Karpas-422 (cell line): ENCODE results near the gene PEX19. TPM values are rescaled to one million over a fixed set of nuclear protein-coding genes. Genes with fewer than 3 reads are reported as not detected.
A peak's percentile ranks its signal among the peaks of the same experiment; 100 is the strongest.

Experiments
- DNase-seq: peaks from one replicate; pipeline ENCODE4 v3.0.0-alpha.2; 2015
- H2AFZ ChIP-seq: fragments of 200-600 bp; sonication (generic); 2 replicates; pipeline ENCODE4 v1.6.1; 2014; ENCODE audit warnings: antibody characterized with exemption, low read length, mixed read lengths
- H3K27ac ChIP-seq: fragments of 200-600 bp; sonication (generic); 2 replicates; pipeline ENCODE4 v1.5.1; 2014; ENCODE audit warnings: mild to moderate bottlenecking, low read length, moderate library complexity
- H3K27me3 ChIP-seq: fragments of 200-600 bp; sonication (generic); 2 replicates; pipeline ENCODE4 v1.6.1; 2014; ENCODE audit warnings: low read length, mixed read lengths
- H3K36me3 ChIP-seq: fragments of 200-600 bp; sonication (generic); 2 replicates; pipeline ENCODE4 v1.6.1; 2014; ENCODE audit warnings: low read length, mixed read lengths; ENCODE audit not compliant: insufficient read depth
- H3K4me1 ChIP-seq: fragments of 200-600 bp; sonication (generic); 2 replicates; pipeline ENCODE4 v1.6.1; 2014; ENCODE audit warnings: mild to moderate bottlenecking, low read length, mixed read lengths
- H3K4me2 ChIP-seq: fragments of 200-600 bp; sonication (generic); 2 replicates; pipeline ENCODE4 v1.6.1; 2014; ENCODE audit warnings: low read length, low read depth, mild to moderate bottlenecking; ENCODE audit not compliant: poor library complexity, severe bottlenecking
- H3K4me3 ChIP-seq: fragments of 200-600 bp; sonication (generic); 2 replicates; pipeline ENCODE4 v1.5.1; 2014; ENCODE audit warnings: mild to moderate bottlenecking, antibody characterized with exemption, low read length, mixed read lengths
- H3K79me2 ChIP-seq: fragments of 200-600 bp; sonication (generic); 2 replicates; pipeline ENCODE4 v1.6.1; 2014; ENCODE audit warnings: mild to moderate bottlenecking, low read length, mixed read lengths
- H3K9ac ChIP-seq: fragments of 200-600 bp; sonication (generic); 2 replicates; pipeline ENCODE4 v1.6.0; 2014; ENCODE audit warnings: low read length
- H3K9me2 ChIP-seq: fragments of 200-600 bp; sonication (generic), shearing (Covaris generic); replicated peaks from 2 replicates; pipeline ENCODE4 v1.6.0; 2014; ENCODE audit warnings: mild to moderate bottlenecking, low read length, moderate library complexity; ENCODE audit not compliant: insufficient read depth
- H3K9me3 ChIP-seq: fragments of 300-700, 200-600 bp; sonication (generic); 2 replicates; pipeline ENCODE4 v1.6.1; 2014; ENCODE audit warnings: low read length, mixed read lengths
- H4K20me1 ChIP-seq: fragments of 200-600 bp; sonication (generic); 2 replicates; pipeline ENCODE4 v1.6.1; 2014; ENCODE audit warnings: mild to moderate bottlenecking, antibody characterized with exemption, low read length, low read depth; ENCODE audit not compliant: insufficient read depth
- total RNA-seq: library from RNA; depleted of rRNA; stranded (reverse); fragments of >200 nt; shearing (Covaris generic); gene quantifications from 2 replicates; pipeline ENCODE4 v1.2.3, GENCODE V29; 2014; ENCODE audit warnings: low replicate concordance

The PEX19 gene
- total RNA-seq, 1 experiment from 2014 or later, result 29.3 TPM

GRCh38 chr1:160267284-160267991 is 17.5 kb downstream of the PEX19 start:
- Histone ChIP-seq H3K79me2 (no peaks in the 10 kb centered on the region), H3K27me3 (no peaks in the 10 kb centered on the region), H3K36me3 (no peaks in the 10 kb centered on the region), H3K4me3 (no peak overlapping the region), H3K4me1 (peaks cover 6% of the 10 kb centered on the region), H3K27ac (no peak overlapping the region), H3K9me2 (no peaks in the 10 kb centered on the region), H3K4me2 (no peak overlapping the region), H3K9ac (no peak overlapping the region), H4K20me1 (no peaks in the 10 kb centered on the region), H3K9me3 (no peaks in the 10 kb centered on the region), H2AFZ (no peak overlapping the region)
- no peak for DNase-seq

DNA sequence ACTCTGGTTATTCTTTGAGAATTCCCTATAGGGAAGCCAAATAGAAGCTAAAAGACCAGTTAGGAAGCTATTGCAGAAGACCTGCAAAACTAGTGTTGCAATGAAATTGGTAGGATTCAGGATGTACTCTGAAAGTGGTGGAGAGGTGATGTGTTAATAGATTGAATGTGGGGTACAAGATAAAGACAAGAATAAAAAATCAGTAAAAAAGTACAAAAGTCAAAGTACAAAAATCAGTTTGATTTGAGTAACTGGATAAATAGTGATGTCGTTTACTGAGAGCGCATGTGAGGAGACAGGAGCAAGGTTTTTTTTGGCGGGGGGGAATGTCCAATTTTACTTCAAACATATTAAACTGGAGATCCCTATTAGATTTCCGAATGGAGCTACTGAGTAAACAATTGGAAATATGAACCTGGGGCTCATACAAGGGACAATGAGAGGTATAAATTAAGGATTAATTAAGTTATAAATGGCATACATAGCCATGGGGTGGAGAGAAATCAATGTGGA is 20.1 kb downstream of the PEX19 start:
- no peak overlapping the region for H3K4me3 ChIP-seq
- H3K4me1 ChIP-seq, result peaks cover 20% of the 10 kb centered on the region
- no peaks in the 10 kb centered on the region for H3K9me2 ChIP-seq
- H3K79me2 ChIP-seq, result peaks cover 24% of the 10 kb centered on the region
- no peak overlapping the region for H3K9ac ChIP-seq
- no peaks in the 10 kb centered on the region for H4K20me1 ChIP-seq
- H3K9me3 ChIP-seq, result no peaks in the 10 kb centered on the region
- DNase-seq, result no peak
- H3K27ac ChIP-seq, result no peak overlapping the region
- no peak overlapping the region for H3K4me2 ChIP-seq
- H3K36me3 ChIP-seq, result no peaks in the 10 kb centered on the region
- H3K27me3 ChIP-seq, result no peaks in the 10 kb centered on the region
- no peak overlapping the region for H2AFZ ChIP-seq

DNA sequence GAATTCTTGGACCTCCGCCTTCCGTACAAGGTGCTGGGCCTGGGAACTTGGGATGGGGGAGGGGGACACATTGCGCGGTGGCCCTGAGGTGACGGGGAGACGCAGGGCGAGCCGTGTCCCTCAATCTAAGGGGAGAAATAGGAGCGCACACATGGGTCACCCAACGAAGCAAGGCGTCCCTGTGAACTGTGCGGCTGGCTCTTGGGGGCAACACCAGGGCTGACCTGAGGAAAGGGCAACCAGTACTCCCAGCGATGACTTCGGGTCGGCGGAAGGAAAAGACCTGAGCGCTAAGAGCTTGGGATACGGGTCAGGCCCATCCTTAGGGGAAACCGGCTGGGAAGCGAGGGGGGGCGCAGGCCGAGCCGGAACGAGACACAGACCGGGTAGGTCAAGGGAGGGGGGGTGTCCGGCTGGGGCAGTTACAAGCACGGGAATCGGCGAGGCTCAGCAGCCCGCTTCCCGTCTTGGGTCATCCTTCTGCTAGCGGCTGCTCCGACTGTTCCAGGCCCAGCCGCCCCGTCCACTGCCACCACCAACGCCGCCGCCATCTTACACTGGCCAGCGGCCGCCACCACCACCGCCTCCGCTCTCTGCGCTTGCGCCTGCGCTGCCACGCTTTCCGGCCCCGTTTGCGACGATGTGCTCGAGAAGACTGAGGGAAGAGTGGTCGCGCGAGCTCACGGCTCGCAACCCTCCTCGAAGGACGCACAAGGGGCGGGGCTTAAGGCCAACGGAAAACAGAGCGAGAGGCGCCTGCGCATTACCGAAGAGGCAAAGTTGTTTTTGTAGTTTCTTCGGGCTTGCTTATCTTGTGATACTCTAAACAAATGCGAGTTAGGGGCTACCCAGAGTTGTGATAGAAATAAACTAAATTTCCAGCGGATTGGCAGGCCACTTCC is 22.8 kb downstream of the PEX19 start, which contains the start of gene DCAF8:
DCAF8 (minus strand) TSS at position 657 of the 902 bp plus-strand sequence. CDS start 18,541 bp downstream, outside the sequence.
- no peaks in the 10 kb centered on the region for H4K20me1 ChIP-seq
- peak within 1 kb of the TSS; percentile 81 for H3K4me3 ChIP-seq
- H3K9me3 ChIP-seq, result no peaks in the 10 kb centered on the region
- peaks cover 30% of the 10 kb centered on the region for H3K4me1 ChIP-seq
- DNase-seq, result peak; percentile 99
- no peaks in the 10 kb centered on the region for H3K9me2 ChIP-seq
- peaks cover 51% of the 10 kb centered on the region for H3K79me2 ChIP-seq
- H2AFZ ChIP-seq, result peak within 1 kb of the TSS; percentile 94
- H3K4me2 ChIP-seq, result peak within 1 kb of the TSS; percentile 85
- peak within 1 kb of the TSS; percentile 97 for H3K9ac ChIP-seq
- H3K36me3 ChIP-seq, result no peaks in the 10 kb centered on the region
- H3K27me3 ChIP-seq, result no peaks in the 10 kb centered on the region
- H3K27ac ChIP-seq, result peak within 1 kb of the TSS; percentile 74

DNA sequence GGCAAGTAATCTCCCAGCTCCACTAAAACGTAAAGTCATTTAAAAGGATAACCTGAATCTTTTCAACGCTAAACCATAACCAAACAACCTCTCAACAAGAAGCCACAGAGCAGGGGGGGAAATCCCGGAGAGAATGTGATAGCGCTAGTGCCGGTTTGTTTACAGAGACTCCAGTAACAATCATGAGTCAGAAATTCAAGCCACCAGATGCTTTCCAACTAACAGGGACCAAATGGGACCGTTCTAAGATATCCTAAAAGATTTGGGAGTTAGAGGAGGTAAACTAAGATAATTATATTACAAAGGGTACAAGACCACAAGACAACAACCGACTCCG is 23.4 kb downstream of the PEX19 start:
- H3K4me2 ChIP-seq, result peak overlapping the region; percentile 85
- H3K4me3 ChIP-seq, result peak overlapping the region; percentile 81
- DNase-seq, result no peak
- H2AFZ ChIP-seq, result no peak overlapping the region
- no peaks in the 10 kb centered on the region for H3K9me3 ChIP-seq
- H3K79me2 ChIP-seq, result peaks cover 57% of the 10 kb centered on the region
- H4K20me1 ChIP-seq, result no peaks in the 10 kb centered on the region
- no peaks in the 10 kb centered on the region for H3K9me2 ChIP-seq
- H3K27ac ChIP-seq, result peak overlapping the region; percentile 56; the same call in 1 of the 2 replicates
- peaks cover 30% of the 10 kb centered on the region for H3K4me1 ChIP-seq
- no peaks in the 10 kb centered on the region for H3K36me3 ChIP-seq
- H3K9ac ChIP-seq, result peak overlapping the region; percentile 97
- H3K27me3 ChIP-seq, result no peaks in the 10 kb centered on the region

- Histone ChIP-seq H3K79me2 (peaks cover 65% of the 10 kb centered on the region), H2AFZ (no peak overlapping the region), H3K27me3 (no peaks in the 10 kb centered on the region), H3K9me3 (no peaks in the 10 kb centered on the region), H3K4me3 (peak overlapping the region; percentile 81), H3K27ac (peak overlapping the region; percentile 56; the same call in 1 of the 2 replicates), H3K4me2 (peak overlapping the region; percentile 85), H3K4me1 (peaks cover 30% of the 10 kb centered on the region), H3K9me2 (no peaks in the 10 kb centered on the region), H3K9ac (peak overlapping the region; percentile 97), H3K36me3 (no peaks in the 10 kb centered on the region), H4K20me1 (no peaks in the 10 kb centered on the region)
- no peak for DNase-seq
Observed at GRCh38 chr1:160260406-160261382, 24.2 kb downstream of the PEX19 start.

GRCh38 chr1:160258177-160258798 is 26.6 kb downstream of the PEX19 start:
- no peaks in the 10 kb centered on the region for H3K9me3 ChIP-seq
- DNase-seq, result no peak
- H3K27me3 ChIP-seq, result no peaks in the 10 kb centered on the region
- no peak overlapping the region for H2AFZ ChIP-seq
- no peak overlapping the region for H3K27ac ChIP-seq
- no peak overlapping the region for H3K4me3 ChIP-seq
- peaks cover 30% of the 10 kb centered on the region for H3K4me1 ChIP-seq
- H3K4me2 ChIP-seq, result no peak overlapping the region
- H3K79me2 ChIP-seq, result peaks cover 85% of the 10 kb centered on the region
- no peaks in the 10 kb centered on the region for H3K9me2 ChIP-seq
- 0 out of 2 replicates have a peak, but pooled peaks cover 7% of the 10 kb centered on the region for H3K36me3 ChIP-seq
- no peaks in the 10 kb centered on the region for H4K20me1 ChIP-seq
- H3K9ac ChIP-seq, result no peak overlapping the region

DNA sequence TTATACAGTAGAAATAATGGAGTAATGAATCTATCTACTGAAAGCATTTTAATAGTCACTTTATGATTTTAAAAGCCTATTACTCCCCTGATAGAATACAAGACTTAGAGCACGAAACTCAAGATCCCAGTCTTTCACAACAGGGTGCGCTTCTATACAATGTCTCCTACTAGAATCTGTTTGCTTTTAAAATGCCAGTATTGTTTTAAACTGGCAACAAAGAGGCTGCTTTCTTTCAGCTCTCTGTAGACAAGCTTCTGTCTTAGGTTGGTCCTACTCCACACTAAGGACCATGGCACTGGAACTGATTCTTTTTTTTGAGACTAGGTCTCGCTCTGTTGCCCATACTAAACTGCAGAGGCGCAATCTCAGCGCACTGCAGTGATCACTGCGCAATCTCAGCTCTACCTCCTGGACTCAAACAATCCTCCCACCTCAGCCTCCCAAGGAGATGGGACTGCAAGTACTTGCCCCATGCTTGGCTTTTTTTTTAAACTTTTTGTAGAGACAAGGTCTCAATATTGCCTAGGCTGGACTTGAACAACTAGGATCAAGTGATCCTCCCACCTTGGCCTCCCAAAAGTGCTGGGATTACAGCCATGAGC is 27.4 kb downstream of the PEX19 start:
- H2AFZ ChIP-seq, result no peak overlapping the region
- no peaks in the 10 kb centered on the region for H3K9me3 ChIP-seq
- H3K4me1 ChIP-seq, result peaks cover 24% of the 10 kb centered on the region
- H3K27ac ChIP-seq, result no peak overlapping the region
- no peaks in the 10 kb centered on the region for H4K20me1 ChIP-seq
- H3K9me2 ChIP-seq, result no peaks in the 10 kb centered on the region
- H3K9ac ChIP-seq, result no peak overlapping the region; the same call in 1 of the 2 replicates
- peak overlapping the region; percentile 11 for H3K4me2 ChIP-seq
- H3K79me2 ChIP-seq, result peaks cover 91% of the 10 kb centered on the region
- H3K36me3 ChIP-seq, result 0 out of 2 replicates have a peak, but pooled peaks cover 7% of the 10 kb centered on the region
- DNase-seq, result no peak
- H3K27me3 ChIP-seq, result no peaks in the 10 kb centered on the region
- no peak overlapping the region for H3K4me3 ChIP-seq
